ENCODE measurements around the gene HOXB6.

Gene HOXB6

GRCh38 chr17:48609033-48609432 lies 4.2 kb upstream of the HOXB6 start:
- no peak for DNase-seq

GRCh38 chr17:48608494-48608834 lies 3.7 kb upstream of the HOXB6 start:
- no peak for DNase-seq

- DNase-seq, result no peak
Measured at GRCh38 chr17:48606892-48607614, 2.3 kb upstream of the HOXB6 start.

GRCh38 chr17:48605991-48606891 lies 1.5 kb upstream of the HOXB6 start:
- DNase-seq, result no peak

GRCh38 chr17:48605409-48605919 lies 678 bp upstream of the HOXB6 start:
- no peak for DNase-seq

- DNase-seq, result no peak
Measured at GRCh38 chr17:48603959-48604769, 622 bp downstream of the HOXB6 start.

GRCh38 chr17:48601539-48602425 lies 3.0 kb downstream of the HOXB6 start:
- no peak for DNase-seq

GRCh38 chr17:48601207-48601538 lies 3.6 kb downstream of the HOXB6 start:
- no peak for DNase-seq

GRCh38 chr17:48600244-48601098 lies 4.3 kb downstream of the HOXB6 start:
- no peak for DNase-seq

- no peak for DNase-seq
Measured at GRCh38 chr17:48599354-48599753, 5.4 kb downstream of the HOXB6 start.

- DNase-seq, result no peak
Measured at GRCh38 chr17:48598736-48599135, 6.0 kb downstream of the HOXB6 start.

- DNase-seq, result no peak
Measured at GRCh38 chr17:48597778-48598631, 6.8 kb downstream of the HOXB6 start.

GRCh38 chr17:48597528-48597777 lies 7.3 kb downstream of the HOXB6 start:
- DNase-seq, result no peak

GRCh38 chr17:48596735-48597527 lies 7.9 kb downstream of the HOXB6 start:
- DNase-seq, result no peak

- no peak for DNase-seq
Measured at GRCh38 chr17:48596000-48596734, 8.6 kb downstream of the HOXB6 start.

GRCh38 chr17:48595278-48595999 lies 9.3 kb downstream of the HOXB6 start:
- no peak for DNase-seq

- no peak for DNase-seq
Measured at GRCh38 chr17:48594538-48595277, 10.1 kb downstream of the HOXB6 start.
